ENCODE data around the gene AP2S1. TPM values are rescaled to one million over a fixed set of nuclear protein-coding genes. Genes with fewer than 3 reads are reported as not detected.

Gene AP2S1
- total RNA-seq, 2 donors from 2014 or later: 76.5 to 93.8 TPM

DNA sequence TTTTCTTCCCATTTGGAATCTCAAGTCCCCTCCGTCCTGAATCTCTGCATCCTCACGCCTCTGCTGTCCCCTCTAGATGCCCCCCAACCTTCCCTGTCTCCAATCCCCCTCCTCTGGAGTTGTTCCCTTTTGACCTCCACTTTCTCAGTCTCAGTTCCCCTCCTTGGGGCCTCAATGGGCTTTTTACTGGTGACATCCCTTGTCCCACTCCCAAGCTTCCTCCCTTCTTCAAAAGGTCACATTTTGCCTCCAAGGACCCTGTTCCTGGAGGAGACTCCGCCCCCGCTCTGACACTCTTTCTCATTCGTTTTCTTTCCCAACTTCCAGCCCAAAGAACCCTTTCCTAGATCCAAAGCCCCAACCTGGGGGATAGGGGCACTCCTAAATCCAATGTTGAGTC lies 1.0 kb downstream of the AP2S1 start:
- Histone ChIP-seq H3K4me3 (peak overlapping the region; percentile 95), H3K4me1 (ENCODE audit: control insufficient read depth in 1 of 2, low read depth in 2 of 2) (peaks cover 5 to 13% of the 10 kb centered on the region in 2 donors), H3K27ac (peak overlapping the region; percentile 45 to 89), H3K9me3 (no peaks in the 10 kb centered on the region), H3K27me3 (replicated peaks; ENCODE audit: insufficient read depth) (no peaks in the 10 kb centered on the region), H3K36me3 (peaks cover 7% of the 10 kb centered on the region)
- DNase-seq (ENCODE audit: low spot score) (no peak), ATAC-seq (ENCODE audit: insufficient number of reproducible peaks, low FRiP score, low read depth) (no peak)
- TF ChIP-seq, protein P1, sequence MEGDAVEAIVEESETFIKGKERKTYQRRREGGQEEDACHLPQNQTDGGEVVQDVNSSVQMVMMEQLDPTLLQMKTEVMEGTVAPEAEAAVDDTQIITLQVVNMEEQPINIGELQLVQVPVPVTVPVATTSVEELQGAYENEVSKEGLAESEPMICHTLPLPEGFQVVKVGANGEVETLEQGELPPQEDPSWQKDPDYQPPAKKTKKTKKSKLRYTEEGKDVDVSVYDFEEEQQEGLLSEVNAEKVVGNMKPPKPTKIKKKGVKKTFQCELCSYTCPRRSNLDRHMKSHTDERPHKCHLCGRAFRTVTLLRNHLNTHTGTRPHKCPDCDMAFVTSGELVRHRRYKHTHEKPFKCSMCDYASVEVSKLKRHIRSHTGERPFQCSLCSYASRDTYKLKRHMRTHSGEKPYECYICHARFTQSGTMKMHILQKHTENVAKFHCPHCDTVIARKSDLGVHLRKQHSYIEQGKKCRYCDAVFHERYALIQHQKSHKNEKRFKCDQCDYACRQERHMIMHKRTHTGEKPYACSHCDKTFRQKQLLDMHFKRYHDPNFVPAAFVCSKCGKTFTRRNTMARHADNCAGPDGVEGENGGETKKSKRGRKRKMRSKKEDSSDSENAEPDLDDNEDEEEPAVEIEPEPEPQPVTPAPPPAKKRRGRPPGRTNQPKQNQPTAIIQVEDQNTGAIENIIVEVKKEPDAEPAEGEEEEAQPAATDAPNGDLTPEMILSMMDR (IDR thresholded peaks at IDR 0.05): no peak

- DNase-seq (ENCODE audit: low spot score): no peak
- Histone ChIP-seq H3K4me3 (no peak overlapping the region), H3K4me1 (ENCODE audit: control insufficient read depth in 1 of 2, low read depth in 2 of 2) (peaks cover 5 to 13% of the 10 kb centered on the region in 2 donors), H3K27me3 (replicated peaks; ENCODE audit: insufficient read depth) (no peaks in the 10 kb centered on the region), H3K36me3 (peaks cover 17% of the 10 kb centered on the region), H3K9me3 (no peaks in the 10 kb centered on the region), H3K27ac (peak overlapping the region in 1 of 2 donors; percentile 89)
- TF ChIP-seq, protein P1 (IDR thresholded peaks at IDR 0.05): no peak
- ATAC-seq (ENCODE audit: insufficient number of reproducible peaks, low FRiP score, low read depth): no peak
Measured at GRCh38 chr19:46848389-46848788, 2.3 kb downstream of the AP2S1 start.

DNA sequence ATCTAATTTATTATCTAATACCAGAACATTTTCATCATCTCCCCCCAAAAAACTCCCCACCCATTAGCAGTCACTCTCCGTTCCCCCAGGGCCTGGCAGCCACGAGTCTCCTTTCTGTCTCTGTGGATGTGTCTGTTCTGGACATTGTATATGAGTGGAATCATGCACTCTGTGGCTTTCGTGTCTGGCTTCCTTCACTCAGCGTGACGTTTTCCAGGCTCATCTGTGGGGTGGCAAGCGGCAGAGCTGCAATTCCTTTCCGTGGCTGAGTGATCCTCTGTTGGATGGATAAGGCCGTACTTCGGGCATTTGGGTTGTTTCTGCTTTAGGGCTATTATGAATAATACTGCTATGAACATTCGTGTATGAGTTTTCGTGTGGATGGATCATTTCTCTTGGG lies 3.1 kb downstream of the AP2S1 start:
- DNase-seq (ENCODE audit: low spot score) (no peak), ATAC-seq (ENCODE audit: insufficient number of reproducible peaks, low FRiP score, low read depth) (no peak)
- no peaks in the 10 kb centered on the region for H3K9me3 ChIP-seq
- H3K27ac ChIP-seq: no peak overlapping the region
- peaks cover 5 to 13% of the 10 kb centered on the region in 2 donors for H3K4me1 ChIP-seq (ENCODE audit: control insufficient read depth in 1 of 2, low read depth in 2 of 2)
- no peak overlapping the region for H3K4me3 ChIP-seq
- H3K27me3 ChIP-seq (replicated peaks; ENCODE audit: insufficient read depth): no peaks in the 10 kb centered on the region
- TF ChIP-seq, protein P1 (IDR thresholded peaks at IDR 0.05): no peak
- peaks cover 22% of the 10 kb centered on the region for H3K36me3 ChIP-seq

DNA sequence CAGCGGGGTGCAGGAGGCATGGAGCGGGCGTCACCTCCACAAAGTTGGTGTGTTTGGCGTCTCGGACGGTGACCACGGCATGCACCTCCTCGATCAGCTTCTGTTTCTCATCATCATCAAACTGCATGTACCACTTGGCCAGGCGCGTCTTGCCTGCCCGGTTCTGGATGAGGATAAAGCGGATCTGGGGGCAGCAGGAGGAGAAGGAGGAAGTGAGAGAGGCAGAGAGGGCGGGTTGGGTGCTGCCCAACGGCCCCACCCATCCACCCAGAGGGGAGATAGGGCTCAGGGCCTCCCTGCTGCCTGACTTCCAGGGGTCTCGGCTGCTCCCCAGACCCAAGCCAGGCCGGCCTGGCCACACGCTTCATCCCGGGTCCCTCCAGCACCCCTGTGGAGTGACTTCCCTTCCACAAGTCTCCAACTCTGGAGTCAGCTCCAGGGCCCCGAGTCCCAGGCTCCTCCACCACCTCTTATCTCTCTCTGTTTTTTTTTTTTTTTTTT lies 4.6 kb downstream of the AP2S1 start:
- ATAC-seq (ENCODE audit: insufficient number of reproducible peaks, low FRiP score, low read depth): no peak
- Histone ChIP-seq H3K4me1 (ENCODE audit: control insufficient read depth in 1 of 2, low read depth in 2 of 2) (peaks cover 12 to 26% of the 10 kb centered on the region in 2 donors), H3K36me3 (peaks cover 25% of the 10 kb centered on the region), H3K9me3 (no peaks in the 10 kb centered on the region), H3K27ac (no peak overlapping the region), H3K27me3 (replicated peaks; ENCODE audit: insufficient read depth) (no peaks in the 10 kb centered on the region), H3K4me3 (no peak overlapping the region)
- no peak for DNase-seq (ENCODE audit: low spot score)
- TF ChIP-seq, protein P1 (IDR thresholded peaks at IDR 0.05): no peak

- TF ChIP-seq, protein P1 (IDR thresholded peaks at IDR 0.05): no peak
- no peak for DNase-seq (ENCODE audit: low spot score)
- ATAC-seq (ENCODE audit: insufficient number of reproducible peaks, low FRiP score, low read depth): no peak
- peaks cover 25% of the 10 kb centered on the region for H3K36me3 ChIP-seq
- H3K9me3 ChIP-seq: no peaks in the 10 kb centered on the region
- H3K4me1 ChIP-seq (ENCODE audit: control insufficient read depth in 1 of 2, low read depth in 2 of 2): peaks cover 7 to 24% of the 10 kb centered on the region in 2 donors
- H3K27ac ChIP-seq: no peak overlapping the region
- no peak overlapping the region for H3K4me3 ChIP-seq
- no peaks in the 10 kb centered on the region for H3K27me3 ChIP-seq (replicated peaks; ENCODE audit: insufficient read depth)
Measured at GRCh38 chr19:46844067-46844489, 6.6 kb downstream of the AP2S1 start.
